ENCODE results near the gene TMEM156. TPM values are rescaled to one million over a fixed set of nuclear protein-coding genes. Genes with fewer than 3 reads are reported as not detected.

TMEM156 gene
- total RNA-seq, 1 donor from 2014 or later, result not detected

DNA sequence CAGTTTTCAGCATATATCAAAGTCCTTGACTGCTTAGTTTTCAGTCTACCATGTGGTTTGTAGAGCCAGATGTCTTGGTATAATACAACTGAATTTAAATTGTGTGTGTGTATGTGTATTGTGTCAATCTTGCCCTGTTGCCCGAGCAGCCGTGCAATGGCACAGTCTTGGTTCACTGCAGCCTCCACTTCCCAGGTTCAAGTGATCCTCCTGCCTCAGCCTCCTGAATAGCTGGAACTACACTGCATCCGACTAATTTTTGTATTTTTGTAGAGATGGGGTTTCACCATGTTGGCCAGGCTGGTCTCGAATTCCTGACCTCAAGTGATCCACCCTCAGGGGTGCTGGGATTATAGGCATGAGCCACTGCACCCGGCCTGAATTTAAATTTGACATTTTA is 23.8 kb upstream of the TMEM156 start:
- TF ChIP-seq, protein P1, sequence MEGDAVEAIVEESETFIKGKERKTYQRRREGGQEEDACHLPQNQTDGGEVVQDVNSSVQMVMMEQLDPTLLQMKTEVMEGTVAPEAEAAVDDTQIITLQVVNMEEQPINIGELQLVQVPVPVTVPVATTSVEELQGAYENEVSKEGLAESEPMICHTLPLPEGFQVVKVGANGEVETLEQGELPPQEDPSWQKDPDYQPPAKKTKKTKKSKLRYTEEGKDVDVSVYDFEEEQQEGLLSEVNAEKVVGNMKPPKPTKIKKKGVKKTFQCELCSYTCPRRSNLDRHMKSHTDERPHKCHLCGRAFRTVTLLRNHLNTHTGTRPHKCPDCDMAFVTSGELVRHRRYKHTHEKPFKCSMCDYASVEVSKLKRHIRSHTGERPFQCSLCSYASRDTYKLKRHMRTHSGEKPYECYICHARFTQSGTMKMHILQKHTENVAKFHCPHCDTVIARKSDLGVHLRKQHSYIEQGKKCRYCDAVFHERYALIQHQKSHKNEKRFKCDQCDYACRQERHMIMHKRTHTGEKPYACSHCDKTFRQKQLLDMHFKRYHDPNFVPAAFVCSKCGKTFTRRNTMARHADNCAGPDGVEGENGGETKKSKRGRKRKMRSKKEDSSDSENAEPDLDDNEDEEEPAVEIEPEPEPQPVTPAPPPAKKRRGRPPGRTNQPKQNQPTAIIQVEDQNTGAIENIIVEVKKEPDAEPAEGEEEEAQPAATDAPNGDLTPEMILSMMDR (IDR thresholded peaks at IDR 0.05), result no peak
- H3K4me1 ChIP-seq, result no peaks in the 10 kb centered on the region
- intact Hi-C loops (cut with DNase I), result no loop called here
- H3K36me3 ChIP-seq, result no peaks in the 10 kb centered on the region
- H3K27me3 ChIP-seq, result no peaks in the 10 kb centered on the region
- H3K27ac ChIP-seq, result no peak overlapping the region
- no peak for DNase-seq (ENCODE audit: low spot score in 2 of 2)
- no peak overlapping the region for H3K4me3 ChIP-seq
- H3K9me3 ChIP-seq, result no peaks in the 10 kb centered on the region

DNA sequence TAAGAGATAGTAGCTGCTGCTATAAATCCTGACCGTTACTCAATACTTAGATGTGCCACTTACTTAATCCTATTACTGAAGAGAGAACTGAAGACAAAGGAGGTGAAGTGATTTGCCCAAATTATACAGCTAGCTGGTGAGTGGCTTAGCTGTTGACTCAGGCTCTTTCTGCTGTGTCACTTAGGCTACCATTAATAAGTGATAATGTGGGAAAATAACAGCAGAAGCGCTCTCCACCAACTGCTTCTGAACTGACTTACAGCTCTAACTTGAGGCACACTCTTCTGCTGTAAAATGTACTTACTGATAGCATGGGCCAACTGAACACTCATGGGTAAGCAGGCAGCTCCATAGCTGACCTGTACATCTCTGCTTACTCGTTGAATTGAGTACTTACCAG is 22.3 kb upstream of the TMEM156 start:
- DNase-seq (ENCODE audit: low spot score in 2 of 2), result no peak
- no peaks in the 10 kb centered on the region for H3K9me3 ChIP-seq
- no peaks in the 10 kb centered on the region for H3K4me1 ChIP-seq
- TF ChIP-seq, protein P1 (IDR thresholded peaks at IDR 0.05), result no peak
- no peak overlapping the region for H3K4me3 ChIP-seq
- H3K36me3 ChIP-seq, result no peaks in the 10 kb centered on the region
- intact Hi-C loops (cut with DNase I), result no loop called here
- H3K27me3 ChIP-seq, result no peaks in the 10 kb centered on the region
- H3K27ac ChIP-seq, result no peak overlapping the region

DNA sequence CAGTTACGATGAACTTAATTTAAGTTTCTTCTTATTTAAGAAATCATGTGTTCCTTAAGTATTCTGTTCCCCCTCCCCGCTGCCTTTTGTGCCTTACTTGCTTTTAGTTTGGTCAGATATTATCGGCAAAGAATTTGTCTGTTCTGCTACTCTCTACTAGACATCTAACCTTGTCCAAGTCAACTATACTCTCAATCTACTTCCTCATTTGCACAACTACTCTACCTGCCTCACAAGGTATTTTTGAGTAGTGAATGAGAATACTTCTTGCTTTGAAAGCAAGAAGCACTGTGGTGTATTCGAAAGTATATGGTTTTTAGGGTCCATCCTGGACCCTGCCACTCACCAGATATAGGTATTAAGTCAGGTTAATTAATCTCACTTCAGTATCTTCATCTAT is 21.8 kb upstream of the TMEM156 start:
- DNase-seq (ENCODE audit: low spot score in 2 of 2), result no peak
- Histone ChIP-seq H3K27ac (no peak overlapping the region), H3K36me3 (no peaks in the 10 kb centered on the region), H3K27me3 (no peaks in the 10 kb centered on the region), H3K4me3 (no peak overlapping the region), H3K4me1 (no peaks in the 10 kb centered on the region), H3K9me3 (no peaks in the 10 kb centered on the region)
- intact Hi-C loops (cut with DNase I), result no loop called here
- TF ChIP-seq, protein P1 (IDR thresholded peaks at IDR 0.05), result no peak

DNA sequence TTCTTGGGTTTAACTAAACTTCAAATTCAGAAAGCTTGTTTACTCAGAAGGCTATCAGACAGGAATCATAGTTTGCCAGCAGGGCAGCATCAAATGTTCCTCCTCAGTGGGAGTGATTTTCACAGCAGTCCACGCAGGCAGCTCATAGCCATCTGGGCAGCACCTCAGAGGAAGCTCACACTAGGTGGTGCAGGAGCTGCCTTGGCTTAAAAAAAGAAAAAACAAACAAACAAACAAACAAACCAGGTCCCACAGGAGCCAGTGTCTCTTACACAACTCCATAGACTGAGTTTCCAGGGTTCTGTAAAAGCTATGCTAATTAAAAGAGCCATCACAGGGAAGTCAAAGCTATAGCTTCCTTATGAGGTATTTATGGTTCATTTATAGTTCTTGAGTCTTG is 19.3 kb upstream of the TMEM156 start:
- no peak overlapping the region for H3K27ac ChIP-seq
- no peaks in the 10 kb centered on the region for H3K4me1 ChIP-seq
- TF ChIP-seq, protein P1 (IDR thresholded peaks at IDR 0.05), result no peak

DNA sequence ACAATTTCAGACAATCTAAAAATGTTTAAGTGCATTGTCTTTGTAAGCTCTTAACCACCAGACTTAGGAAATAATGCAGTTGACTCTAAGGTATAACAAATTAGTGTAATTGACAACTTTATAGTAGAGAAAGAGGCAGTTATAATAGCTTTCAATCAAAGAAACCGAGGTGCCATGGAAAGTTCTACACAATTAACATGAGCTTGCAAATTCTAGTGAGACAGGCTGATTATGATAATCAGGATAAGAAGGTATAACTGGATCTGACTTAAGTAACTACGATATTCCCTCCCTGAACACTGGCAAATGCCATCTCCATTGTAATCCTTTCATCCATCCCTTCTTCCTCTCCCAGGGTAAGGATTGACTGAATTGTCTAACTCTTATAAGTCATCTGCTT is 18.4 kb upstream of the TMEM156 start:
- intact Hi-C loops (cut with DNase I), result no loop called here
- H3K27me3 ChIP-seq, result no peaks in the 10 kb centered on the region
- H3K4me3 ChIP-seq, result no peak overlapping the region
- no peaks in the 10 kb centered on the region for H3K4me1 ChIP-seq
- TF ChIP-seq, protein P1 (IDR thresholded peaks at IDR 0.05), result no peak
- no peaks in the 10 kb centered on the region for H3K36me3 ChIP-seq
- no peak for DNase-seq (ENCODE audit: low spot score in 2 of 2)
- H3K27ac ChIP-seq, result no peak overlapping the region
- no peaks in the 10 kb centered on the region for H3K9me3 ChIP-seq

More for the DNA sequence above, 19.3 kb upstream of the TMEM156 start:
- Histone ChIP-seq H3K27me3 (no peaks in the 10 kb centered on the region), H3K9me3 (no peaks in the 10 kb centered on the region), H3K4me3 (no peak overlapping the region), H3K36me3 (no peaks in the 10 kb centered on the region)
- DNase-seq (ENCODE audit: low spot score in 2 of 2), result no peak
- intact Hi-C loops (cut with DNase I), result no loop called here

DNA sequence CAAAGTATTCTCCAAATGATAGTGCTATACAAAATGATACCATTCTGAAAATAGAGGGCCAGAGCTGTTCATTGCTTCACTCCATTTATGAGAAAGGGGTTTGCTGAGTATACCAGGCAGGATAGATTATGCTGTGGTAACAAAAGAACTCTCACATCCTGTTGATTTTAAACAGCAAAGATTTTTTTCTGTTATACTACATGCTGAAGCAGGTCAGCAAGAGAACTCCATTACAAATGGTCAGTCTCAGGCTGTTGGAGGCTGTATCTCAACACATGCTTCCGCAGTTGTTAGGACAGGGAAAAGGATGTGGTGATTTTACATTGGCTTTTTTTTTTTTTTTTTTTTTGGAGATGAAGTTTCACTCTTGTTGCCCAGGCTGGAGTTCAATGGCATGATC is 16.1 kb upstream of the TMEM156 start:
- TF ChIP-seq, protein P1 (IDR thresholded peaks at IDR 0.05), result no peak
- Histone ChIP-seq H3K36me3 (no peaks in the 10 kb centered on the region), H3K4me3 (no peak overlapping the region), H3K27ac (no peak overlapping the region), H3K27me3 (no peaks in the 10 kb centered on the region), H3K4me1 (no peaks in the 10 kb centered on the region), H3K9me3 (no peaks in the 10 kb centered on the region)
- intact Hi-C loops (cut with DNase I), result loop anchor here (10.0 kb wide), 4 partner anchors 184 to 926 kb away; partner anchors contain the start of genes FAM114A1, KLF3, PDS5A and SMIM14
- DNase-seq (ENCODE audit: low spot score in 2 of 2), result no peak

Measured in ascending aorta (tissue), 2 donors.